CD14-positive monocyte (primary cell): ENCODE measurements around the gene MTNR1A. TPM values are rescaled to one million over a fixed set of nuclear protein-coding genes. Genes with fewer than 3 reads are reported as not detected.

Experiments
- DNase-seq, 3 donors: peaks; one replicate each; pipeline ENCODE4 v3.0.0-alpha.2; 2011 to 2022
- H2AFZ ChIP-seq: 2 replicates; pipeline ENCODE4 v1.6.0; 2012; ENCODE audit warnings: mild to moderate bottlenecking, low read depth, low read length, inconsistent platforms; ENCODE audit not compliant: insufficient read depth, poor library complexity, severe bottlenecking
- H3K27ac ChIP-seq, 2 donors: 1 replicate in 1 of 2; 2 replicates in 1 of 2; pipeline ENCODE4 v1.5.1; 2012 to 2013; ENCODE audit warnings: low read length in 2 of 2, control low read depth in 1 of 2, inconsistent platforms in 1 of 2, low read depth in 1 of 2, mild to moderate bottlenecking in 1 of 2
- H3K27me3 ChIP-seq, 2 donors: one replicate each; pipeline versions ENCODE4 v1.6.0 to v1.6.1; 2011 to 2013; ENCODE audit warnings: low read length in 2 of 2; ENCODE audit not compliant: control insufficient read depth in 2 of 2, insufficient read depth in 2 of 2
- H3K36me3 ChIP-seq, 2 donors: replicated peaks in 1 of 2; 1 replicate in 1 of 2; 2 replicates in 1 of 2; pipeline versions ENCODE4 v1.5.1 to v1.6.1; 2012 to 2013; ENCODE audit warnings: low read length in 2 of 2, control low read depth in 1 of 2, inconsistent platforms in 1 of 2, mild to moderate bottlenecking in 1 of 2; ENCODE audit not compliant: insufficient read depth in 2 of 2, control insufficient read depth in 1 of 2
- H3K4me1 ChIP-seq, 2 donors: 1 replicate in 1 of 2; 2 replicates in 1 of 2; pipeline versions ENCODE4 v1.5.1 to v1.6.1; 2012 to 2013; ENCODE audit warnings: low read length in 2 of 2, control low read depth in 1 of 2, inconsistent platforms in 1 of 2, mild to moderate bottlenecking in 1 of 2, moderate library complexity in 1 of 2; ENCODE audit not compliant: insufficient read depth in 2 of 2, control insufficient read depth in 1 of 2
- H3K4me2 ChIP-seq: replicated peaks from 2 replicates; pipeline ENCODE3; 2012; ENCODE audit warnings: low read length, moderate library complexity, mild to moderate bottlenecking; ENCODE audit not compliant: poor library complexity, severe bottlenecking; ENCODE audit errors: extremely low read depth
- H3K4me3 ChIP-seq, 3 experiments: fragments of 200-600 bp in 1 of 3; sonication (generic) in 1 of 3; replicated peaks in 1 of 3; 1 replicate in 2 of 3; 2 replicates in 1 of 3; pipeline ENCODE4 v1.5.1; 2011 to 2013; ENCODE audit warnings: low read length in 3 of 3, mild to moderate bottlenecking in 3 of 3, control low read depth in 2 of 3, low read depth in 2 of 3, inconsistent platforms in 1 of 3, moderate library complexity in 1 of 3
- H3K79me2 ChIP-seq: 2 replicates; pipeline ENCODE4 v1.6.0; 2012; ENCODE audit warnings: mild to moderate bottlenecking, control low read depth, inconsistent platforms, low read length, moderate library complexity; ENCODE audit not compliant: insufficient read depth
- H3K9ac ChIP-seq: 2 replicates; pipeline ENCODE4 v1.6.0; 2017; ENCODE audit warnings: low read length, mild to moderate bottlenecking; ENCODE audit not compliant: insufficient read depth, poor library complexity, severe bottlenecking
- H3K9me3 ChIP-seq, 2 donors: replicated peaks in 1 of 2; 1 replicate in 1 of 2; 2 replicates in 1 of 2; pipeline versions ENCODE4 v1.5.1 to v1.6.1; 2012 to 2013; ENCODE audit warnings: low read length in 2 of 2, control low read depth in 1 of 2; ENCODE audit not compliant: control insufficient read depth in 1 of 2, insufficient read depth in 1 of 2
- H4K20me1 ChIP-seq: 2 replicates; pipeline ENCODE4 v1.6.0; 2012; ENCODE audit warnings: mild to moderate bottlenecking, low read length, control low read depth, moderate library complexity; ENCODE audit not compliant: insufficient read depth
- H3K27ac Mint-ChIP-seq, 7 donors: one replicate each; pipeline ENCODE4 v1.8.0; 2020; ENCODE audit warnings: mild to moderate bottlenecking in 7 of 7, mixed read lengths in 7 of 7, moderate library complexity in 6 of 7, inconsistent platforms in 2 of 7
- H3K27me3 Mint-ChIP-seq, 3 donors: one replicate each; pipeline ENCODE4 v1.8.0; 2021 to 2022; ENCODE audit warnings: low read depth in 3 of 3, mild to moderate bottlenecking in 3 of 3, mixed read lengths in 3 of 3, moderate library complexity in 3 of 3, inconsistent platforms in 1 of 3
- H3K36me3 Mint-ChIP-seq, 2 donors: one replicate each; pipeline ENCODE4 v1.8.0; 2020; ENCODE audit warnings: mixed read lengths in 2 of 2, inconsistent platforms in 1 of 2, mild to moderate bottlenecking in 1 of 2
- H3K4me1 Mint-ChIP-seq: one replicate; pipeline ENCODE4 v1.8.0; 2020; ENCODE audit warnings: mild to moderate bottlenecking, mixed read lengths
- H3K4me3 Mint-ChIP-seq, 2 donors: one replicate each; pipeline ENCODE4 v1.8.0; 2020; ENCODE audit warnings: mild to moderate bottlenecking in 2 of 2, mixed read lengths in 2 of 2, moderate library complexity in 1 of 2
- H3K9me3 Mint-ChIP-seq, 7 donors: one replicate each; pipeline ENCODE4 v1.8.0; 2020 to 2022; ENCODE audit warnings: mixed read lengths in 7 of 7, mild to moderate bottlenecking in 6 of 7, moderate library complexity in 6 of 7, inconsistent platforms in 2 of 7
- CTCF ChIP-seq: fragments of 200-600 bp; IDR thresholded peaks from one replicate; pipeline ENCODE4 v1.8.0; 2022; ENCODE audit warnings: antibody characterized with exemption, mild to moderate bottlenecking
- WGBS: methylation state at CpG from one replicate; pipeline ENCODE4 v1.1.5; 2013; ENCODE audit warnings: missing lambda C conversion rate; ENCODE audit not compliant: insufficient coverage; 5-methylcytosine and 5-hydroxymethylcytosine counted together
- intact Hi-C, 2 donors: fragments of 100-400 bp; cut with micrococcal nuclease; formaldehyde crosslinking; loops; one replicate each; pipeline versions ENCODE4 v1.15.0 to v1.15.1; 2023
- polyA plus RNA-seq, 3 donors: library from polyadenylated mRNA; depleted of rRNA in 1 of 3; unstranded in 2 of 3; stranded (reverse) in 1 of 3; fragments of 300-500 nt in 2 of 3; fragments of >200 nt in 1 of 3; fragmentation: Illumina TruSeq in 2 of 3; gene quantifications; 1 replicate in 2 of 3; 2 replicates in 1 of 3; pipeline ENCODE4 v1.2.3, GENCODE V29; 2012 to 2021

The MTNR1A gene
- polyA plus RNA-seq, 3 donors = not detected

GRCh38 chr4:186553717-186554116 lies 1.6 kb downstream of the MTNR1A start:
- H3K4me1 ChIP-seq = no peaks in the 10 kb centered on the region
- Mint-ChIP-seq H3K4me3 (peak overlapping the region in 1 of 2 donors; percentile 9), H3K27me3 (peaks cover 16 to 22% (median 18%) of the 10 kb centered on the region in 3 donors), H3K9me3 (peaks cover 0 to 13% (median 5%) of the 10 kb centered on the region in 7 donors), H3K4me1 (no peaks in the 10 kb centered on the region), H3K36me3 (no peaks in the 10 kb centered on the region), H3K27ac (no peak overlapping the region)
- H3K27me3 ChIP-seq = peaks cover 0 to 16% of the 10 kb centered on the region in 2 donors
- H3K4me2 ChIP-seq = no peak overlapping the region
- H3K4me3 ChIP-seq = no peak overlapping the region
- H3K79me2 ChIP-seq = no peaks in the 10 kb centered on the region
- no peak for DNase-seq
- no peak overlapping the region for H3K9ac ChIP-seq
- no peak overlapping the region for H3K27ac ChIP-seq
- H4K20me1 ChIP-seq = no peaks in the 10 kb centered on the region
- WGBS = 69% methylated on average over 10 of the region's 13 CpGs
- intact Hi-C loops = no loop called here
- TF ChIP-seq CTCF = no peak
- H2AFZ ChIP-seq = no peak overlapping the region
- H3K9me3 ChIP-seq = peaks cover 0 to 3% of the 10 kb centered on the region in 2 donors
- no peaks in the 10 kb centered on the region for H3K36me3 ChIP-seq

- H3K4me3 ChIP-seq = no peak overlapping the region
- H3K9me3 ChIP-seq = peaks cover 7 to 9% of the 10 kb centered on the region in 2 donors
- no peak overlapping the region for H3K27ac Mint-ChIP-seq
- no peaks in the 10 kb centered on the region for H3K36me3 Mint-ChIP-seq
- peaks cover 0 to 16% of the 10 kb centered on the region in 2 donors for H3K27me3 ChIP-seq
- H4K20me1 ChIP-seq = no peaks in the 10 kb centered on the region
- no peaks in the 10 kb centered on the region for H3K79me2 ChIP-seq
- TF ChIP-seq CTCF = no peak
- no peaks in the 10 kb centered on the region for H3K4me1 Mint-ChIP-seq
- H3K27me3 Mint-ChIP-seq = peaks cover 18 to 22% (median 19%) of the 10 kb centered on the region in 3 donors
- H3K4me3 Mint-ChIP-seq = no peak overlapping the region
- DNase-seq = no peak
- H3K9me3 Mint-ChIP-seq = peaks cover 4 to 18% (median 11%) of the 10 kb centered on the region in 7 donors
- no peak overlapping the region for H3K9ac ChIP-seq
- H3K4me1 ChIP-seq = no peaks in the 10 kb centered on the region
- H3K36me3 ChIP-seq = no peaks in the 10 kb centered on the region
- no peak overlapping the region for H3K4me2 ChIP-seq
- no peak overlapping the region for H2AFZ ChIP-seq
- WGBS = no CpG with 5 or more reads among the region's 2 CpGs
- H3K27ac ChIP-seq = no peak overlapping the region
- intact Hi-C loops = no loop called here
Observed at GRCh38 chr4:186551849-186552248, 3.5 kb downstream of the MTNR1A start.
